Thoracic aorta (tissue), 2 donors: Measurements from ENCODE around the gene COQ10A. TPM values are rescaled to one million over a fixed set of nuclear protein-coding genes. Genes with fewer than 3 reads are reported as not detected.

Experiments
- ATAC-seq: fragments of 150-250 bp; one replicate; pipeline ENCODE4 v1.8.0; 2017; ENCODE audit warnings: low read depth; ENCODE audit not compliant: insufficient number of reproducible peaks, low FRiP score
- DNase-seq: peaks from one replicate; pipeline ENCODE4 v3.0.0-alpha.2; 2020; ENCODE audit warnings: low spot score
- H3K27ac ChIP-seq, 2 donors: fragments of 200-600 bp; sonication (generic); 1 replicate in 1 of 2; 2 replicates in 1 of 2; pipeline ENCODE4 v1.5.1; 2016; ENCODE audit warnings: mild to moderate bottlenecking in 2 of 2, moderate library complexity in 2 of 2
- H3K27me3 ChIP-seq: fragments of 200-600 bp; sonication (generic); replicated peaks from 2 replicates; pipeline ENCODE4 v1.6.0; 2016; ENCODE audit warnings: mild to moderate bottlenecking; ENCODE audit not compliant: insufficient read depth
- H3K36me3 ChIP-seq: fragments of 200-600 bp; sonication (generic); one replicate; pipeline ENCODE4 v1.5.1; 2016
- H3K4me1 ChIP-seq, 2 donors: fragments of 200-600 bp; sonication (generic); 1 replicate in 1 of 2; 2 replicates in 1 of 2; pipeline versions ENCODE4 v1.5.1 to v1.6.0; 2016; ENCODE audit warnings: low read depth in 2 of 2, mild to moderate bottlenecking in 1 of 2; ENCODE audit not compliant: control insufficient read depth in 1 of 2
- H3K4me3 ChIP-seq: fragments of 200-600 bp; sonication (generic); 2 replicates; pipeline ENCODE4 v1.5.1; 2016; ENCODE audit warnings: mild to moderate bottlenecking
- H3K9me3 ChIP-seq: fragments of 200-600 bp; sonication (generic); 2 replicates; pipeline ENCODE4 v1.5.1; 2016
- CTCF ChIP-seq: fragments of 200-600 bp; sonication (generic); IDR thresholded peaks from one replicate; pipeline ENCODE4 v1.5.1; 2019; ENCODE audit warnings: antibody characterized with exemption
- total RNA-seq, 2 donors: library from RNA; depleted of rRNA; stranded (reverse); fragments of >200 nt; gene quantifications; one replicate each; pipeline versions ENCODE4 v1.1.0 to v1.2.3, GENCODE V29; 2016

Gene COQ10A
- total RNA-seq, 2 donors from 2014 or later, result 14.6 to 26.3 TPM

GRCh38 chr12:56299853-56300643 is 33.3 kb downstream of the COQ10A start, which contains the start of gene CS:
TSS of gene CS (minus strand) at chr12:56300330. CDS start at chr12:56300201, 129 bp downstream.
- peak; percentile 91 for ATAC-seq
- Histone ChIP-seq H3K4me3 (peak within 1 kb of the TSS; percentile 75), H3K36me3 (no peaks in the 10 kb centered on the region), H3K9me3 (no peaks in the 10 kb centered on the region), H3K4me1 (peaks cover 18 to 49% of the 10 kb centered on the region in 2 donors), H3K27ac (peak within 1 kb of the TSS; percentile 87 to 98), H3K27me3 (no peaks in the 10 kb centered on the region)
- DNase-seq, result peak; percentile 98
- no peak for TF ChIP-seq CTCF

- H3K4me1 ChIP-seq, result peaks cover 18 to 49% of the 10 kb centered on the region in 2 donors
Observed at GRCh38 chr12:56300644-56301464, 34.1 kb downstream of the COQ10A start.

GRCh38 chr12:56304276-56304675 is 37.5 kb downstream of the COQ10A start:
- Histone ChIP-seq H3K4me1 (peaks cover 9 to 17% of the 10 kb centered on the region in 2 donors), H3K27me3 (no peaks in the 10 kb centered on the region), H3K27ac (no peak overlapping the region), H3K4me3 (no peak overlapping the region), H3K36me3 (peaks cover 3% of the 10 kb centered on the region), H3K9me3 (no peaks in the 10 kb centered on the region)
- DNase-seq, result no peak
- no peak for ATAC-seq
- no peak for TF ChIP-seq CTCF

More at GRCh38 chr12:56300644-56301464, 34.1 kb downstream of the COQ10A start:
- Histone ChIP-seq H3K27ac (peak overlapping the region; percentile 84 to 87), H3K27me3 (no peaks in the 10 kb centered on the region), H3K9me3 (no peaks in the 10 kb centered on the region), H3K36me3 (no peaks in the 10 kb centered on the region), H3K4me3 (peak overlapping the region; percentile 75)
- DNase-seq, result peak; percentile 13
- peak; percentile 66 for ATAC-seq
- no peak for TF ChIP-seq CTCF

- no peak overlapping the region for H3K27ac ChIP-seq
- ATAC-seq, result no peak
- no peak overlapping the region for H3K4me3 ChIP-seq
- peaks cover 3% of the 10 kb centered on the region for H3K36me3 ChIP-seq
- no peak for DNase-seq
- peaks cover 9 to 15% of the 10 kb centered on the region in 2 donors for H3K4me1 ChIP-seq
- no peaks in the 10 kb centered on the region for H3K27me3 ChIP-seq
- TF ChIP-seq CTCF, result no peak
- no peaks in the 10 kb centered on the region for H3K9me3 ChIP-seq
Observed at GRCh38 chr12:56304872-56305590, 38.3 kb downstream of the COQ10A start.
